SK-N-SH (cell line): ENCODE measurements around the gene ANGPTL7. TPM values are rescaled to one million over a fixed set of nuclear protein-coding genes. Genes with fewer than 3 reads are reported as not detected.

Experiments
- CTCF ChIA-PET: fragments of 300-600, 350-600 bp; formaldehyde crosslinking; extraction: SDS; loops from one replicate; lab custom pipeline; 2021; lab: Yijun Ruan, JAX
- POLR2A ChIA-PET: fragments of 350-600 bp; sonication (Branson Sonifier 250); formaldehyde crosslinking; extraction: SDS; loops from one replicate; lab custom pipeline; 2020; ENCODE audit warnings: antibody characterized with exemption, inconsistent platforms; lab: Yijun Ruan, JAX
- DNase-seq: peaks from one replicate; pipeline ENCODE4 v3.0.0; 2012
- H2AFZ ChIP-seq: fragments of 200-600 bp; sonication (generic); 2 replicates; pipeline ENCODE4 v1.8.1; 2016; ENCODE audit warnings: antibody characterized with exemption, mild to moderate bottlenecking, low read depth
- H3F3A ChIP-seq: fragments of 200-600 bp; sonication (generic); replicated peaks from 2 replicates; pipeline ENCODE3; 2016; ENCODE audit warnings: antibody characterized with exemption, mild to moderate bottlenecking; ENCODE audit not compliant: insufficient read depth
- H3K27ac ChIP-seq, 2 experiments: fragments of 200-500 bp in 1 of 2; fragments of 200-600 bp in 1 of 2; sonication (Bioruptor generic) in 1 of 2; sonication (generic), shearing (Covaris generic) in 1 of 2; 2 replicates each; pipeline versions ENCODE4 v1.5.1 to v1.6.1; 2014 to 2016; ENCODE audit warnings: low read depth in 2 of 2, inconsistent platforms in 1 of 2, low read length in 1 of 2, mild to moderate bottlenecking in 1 of 2, mixed read lengths in 1 of 2
- H3K27me3 ChIP-seq: fragments of 200-600 bp; sonication (generic), shearing (Covaris generic); 2 replicates; pipeline ENCODE4 v1.6.1; 2016; ENCODE audit warnings: mixed run types; ENCODE audit not compliant: insufficient read depth
- H3K36me3 ChIP-seq, 2 experiments: fragments of 200-500 bp in 1 of 2; fragments of 200-600 bp in 1 of 2; sonication (Bioruptor generic) in 1 of 2; sonication (generic) in 1 of 2; replicated peaks in 1 of 2; 2 replicates each; pipeline versions ENCODE3 to v1.5.1; 2014 to 2016; ENCODE audit warnings: low read length in 1 of 2, mild to moderate bottlenecking in 1 of 2; ENCODE audit not compliant: insufficient read depth in 2 of 2, control insufficient read depth in 1 of 2
- H3K4me1 ChIP-seq, 2 experiments: fragments of 200-500 bp in 1 of 2; fragments of 200-600 bp in 1 of 2; sonication (Bioruptor generic) in 1 of 2; sonication (generic), shearing (Covaris generic) in 1 of 2; 2 replicates each; pipeline versions ENCODE4 v1.5.1 to v1.6.1; 2014 to 2016; ENCODE audit warnings: low read depth in 1 of 2, low read length in 1 of 2, mixed run types in 1 of 2; ENCODE audit not compliant: insufficient read depth in 2 of 2, control insufficient read depth in 1 of 2
- H3K4me2 ChIP-seq: fragments of 200-600 bp; sonication (generic), shearing (Covaris generic); 2 replicates; pipeline ENCODE4 v1.6.1; 2017; ENCODE audit warnings: mixed run types
- H3K4me3 ChIP-seq, 2 experiments: fragments of 200-500 bp in 1 of 2; fragments of 200-600 bp in 1 of 2; sonication (Bioruptor generic) in 1 of 2; sonication (generic), shearing (Covaris generic) in 1 of 2; 2 replicates each; pipeline versions ENCODE4 v1.5.1 to v1.8.1; 2014 to 2016; ENCODE audit warnings: low read depth in 2 of 2, inconsistent platforms in 1 of 2, low read length in 1 of 2, mild to moderate bottlenecking in 1 of 2, mixed read lengths in 1 of 2, moderate library complexity in 1 of 2
- H3K79me2 ChIP-seq: fragments of 200-600 bp; sonication (generic); 2 replicates; pipeline ENCODE4 v1.8.1; 2017; ENCODE audit warnings: mild to moderate bottlenecking; ENCODE audit not compliant: insufficient read depth
- H3K9ac ChIP-seq: fragments of 200-600 bp; sonication (generic); 2 replicates; pipeline ENCODE4 v1.6.1; 2017; ENCODE audit warnings: mixed run types
- H3K9me2 ChIP-seq: fragments of 200-600 bp; sonication (generic); 2 replicates; pipeline ENCODE4 v1.6.1; 2017; ENCODE audit warnings: mixed run types
- H3K9me3 ChIP-seq: fragments of 200-600 bp; sonication (generic); 2 replicates; pipeline ENCODE4 v1.6.1; 2017; ENCODE audit warnings: mixed run types, mild to moderate bottlenecking, moderate library complexity
- H4K20me1 ChIP-seq: fragments of 200-600 bp; sonication (generic); 2 replicates; pipeline ENCODE4 v1.6.1; 2017; ENCODE audit warnings: mild to moderate bottlenecking, mixed run types; ENCODE audit not compliant: insufficient read depth
- CTCF ChIP-seq: fragments of 200-600 bp; sonication (generic); IDR thresholded peaks from 2 replicates; pipeline ENCODE4 v1.6.1; 2017; ENCODE audit warnings: antibody characterized with exemption, mild to moderate bottlenecking, moderate library complexity
- EP300 ChIP-seq, 2 experiments: IDR thresholded peaks; 2 replicates each; pipeline versions ENCODE4 v1.4.0 to v1.6.1; 2012; ENCODE audit warnings: borderline replicate concordance in 1 of 2, low read depth in 1 of 2, low read length in 1 of 2
- EZH2phosphoT487 ChIP-seq: fragments of 200-600 bp; sonication (generic); IDR thresholded peaks from 2 replicates; pipeline ENCODE4 v1.6.1; 2017; ENCODE audit warnings: low read depth, mixed run types, mild to moderate bottlenecking, antibody characterized with exemption, moderate library complexity, borderline replicate concordance
- FOSL2 ChIP-seq: IDR thresholded peaks from 2 replicates; pipeline ENCODE4 v1.4.0; 2012; ENCODE audit warnings: low read depth, mild to moderate bottlenecking, moderate library complexity, borderline replicate concordance
- FOXM1 ChIP-seq: IDR thresholded peaks from 2 replicates; pipeline ENCODE4 v1.4.0; 2012; ENCODE audit warnings: low read depth, mild to moderate bottlenecking
- JUND ChIP-seq: IDR thresholded peaks from 2 replicates; pipeline ENCODE4 v1.4.0; 2012
- MXI1 ChIP-seq: IDR thresholded peaks from 2 replicates; pipeline ENCODE4 v1.6.1; 2012; ENCODE audit warnings: mild to moderate bottlenecking, low read depth, low read length, improper control_type of control experiment
- NFIC ChIP-seq: IDR thresholded peaks from 2 replicates; pipeline ENCODE4 v1.4.0; 2012; ENCODE audit warnings: borderline replicate concordance
- POLR2AphosphoS5 ChIP-seq: IDR thresholded peaks from 2 replicates; pipeline ENCODE4 v1.6.1; 2012; ENCODE audit warnings: low read depth, low read length
- RCOR1 ChIP-seq: fragments of 150-350 bp; IDR thresholded peaks from 2 replicates; pipeline ENCODE4 v1.6.1; 2017; ENCODE audit warnings: antibody characterized with exemption, low read length
- RFX5 ChIP-seq: IDR thresholded peaks from 2 replicates; pipeline ENCODE4 v1.6.1; 2012; ENCODE audit warnings: mild to moderate bottlenecking, improper control_type of control experiment, low read length
- SMC3 ChIP-seq: IDR thresholded peaks from 2 replicates; pipeline ENCODE4 v1.6.1; 2012; ENCODE audit warnings: low read depth, low read length, improper control_type of control experiment
- TEAD4 ChIP-seq: IDR thresholded peaks from 2 replicates; pipeline ENCODE4 v1.4.0; 2012; ENCODE audit warnings: mild to moderate bottlenecking, borderline replicate concordance; ENCODE audit not compliant: insufficient read depth
- USF1 ChIP-seq: IDR thresholded peaks from 2 replicates; pipeline ENCODE4 v1.4.0; 2012; ENCODE audit warnings: low read depth, borderline replicate concordance
- WGBS: methylation state at CpG from one replicate; pipeline ENCODE4 v1.1.6; 2017; ENCODE audit warnings: low lambda C conversion rate; 5-methylcytosine and 5-hydroxymethylcytosine counted together
- polyA plus RNA-seq, 3 experiments: library from polyadenylated mRNA; depleted of rRNA; stranded (reverse); fragments of >200 nt; gene quantifications; 2 replicates each; pipeline ENCODE4 v1.2.3, GENCODE V29; 2012
- TF ChIP-seq, protein P1 (sequence below): fragments of 150-350 bp; IDR thresholded peaks from 2 replicates; pipeline ENCODE4 v1.6.1; 2017; ENCODE audit warnings: antibody characterized with exemption, low read length, low read depth, borderline replicate concordance
- TF ChIP-seq, protein P2 (sequence below): IDR thresholded peaks from 2 replicates; pipeline ENCODE4 v1.6.1; 2012; ENCODE audit warnings: mild to moderate bottlenecking, low read depth, low read length, moderate library complexity

ANGPTL7 gene
- polyA plus RNA-seq, 1 of the 3 experiments (the other 2 are of a cell fraction) = 0.08 TPM

GRCh38 chr1:11227106-11228077 lies 38.2 kb downstream of the ANGPTL7 start:
- Histone ChIP-seq H3K9ac (no peak overlapping the region), H3K9me2 (no peaks in the 10 kb centered on the region), H3K79me2 (0 out of 2 replicates have a peak, but pooled peaks cover 5% of the 10 kb centered on the region), H3K4me3 (no peak overlapping the region), H3K27me3 (no peaks in the 10 kb centered on the region), H3K36me3 (peaks cover 64 to 68% of the 10 kb centered on the region in 2 experiments), H3K4me2 (no peak overlapping the region), H3F3A (peaks cover 11% of the 10 kb centered on the region), H3K9me3 (no peaks in the 10 kb centered on the region), H3K27ac (no peak overlapping the region), H3K4me1 (no peaks in the 10 kb centered on the region; a peak in 1 of 4 replicates), H4K20me1 (no peaks in the 10 kb centered on the region), H2AFZ (no peak overlapping the region)
- ChIA-PET POLR2A (interaction anchor here (0.5 kb wide), 1 partner anchor 14 kb away, joined by 3 read pairs; no protein-coding TSS in a partner anchor), CTCF (interaction anchor here (0.6 to 5.0 kb wide), 9 partner anchors 10 to 416 kb away, joined by 3 to 20 read pairs (median 3); no protein-coding TSS in a partner anchor)
- WGBS = 93% methylated on average over 10 of the region's 10 CpGs
- TF ChIP-seq, protein P1, sequence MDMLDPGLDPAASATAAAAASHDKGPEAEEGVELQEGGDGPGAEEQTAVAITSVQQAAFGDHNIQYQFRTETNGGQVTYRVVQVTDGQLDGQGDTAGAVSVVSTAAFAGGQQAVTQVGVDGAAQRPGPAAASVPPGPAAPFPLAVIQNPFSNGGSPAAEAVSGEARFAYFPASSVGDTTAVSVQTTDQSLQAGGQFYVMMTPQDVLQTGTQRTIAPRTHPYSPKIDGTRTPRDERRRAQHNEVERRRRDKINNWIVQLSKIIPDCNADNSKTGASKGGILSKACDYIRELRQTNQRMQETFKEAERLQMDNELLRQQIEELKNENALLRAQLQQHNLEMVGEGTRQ = no peak
- no peak for TF ChIP-seq JUND
- no peak for TF ChIP-seq POLR2AphosphoS5
- TF ChIP-seq SMC3 = no peak
- no peak for TF ChIP-seq USF1
- no peak for TF ChIP-seq EP300 (IDR thresholded peaks at IDR 0.05; ENCODE audit: borderline replicate concordance in 1 of 2, low read depth in 1 of 2, low read length in 1 of 2)
- TF ChIP-seq, protein P2, sequence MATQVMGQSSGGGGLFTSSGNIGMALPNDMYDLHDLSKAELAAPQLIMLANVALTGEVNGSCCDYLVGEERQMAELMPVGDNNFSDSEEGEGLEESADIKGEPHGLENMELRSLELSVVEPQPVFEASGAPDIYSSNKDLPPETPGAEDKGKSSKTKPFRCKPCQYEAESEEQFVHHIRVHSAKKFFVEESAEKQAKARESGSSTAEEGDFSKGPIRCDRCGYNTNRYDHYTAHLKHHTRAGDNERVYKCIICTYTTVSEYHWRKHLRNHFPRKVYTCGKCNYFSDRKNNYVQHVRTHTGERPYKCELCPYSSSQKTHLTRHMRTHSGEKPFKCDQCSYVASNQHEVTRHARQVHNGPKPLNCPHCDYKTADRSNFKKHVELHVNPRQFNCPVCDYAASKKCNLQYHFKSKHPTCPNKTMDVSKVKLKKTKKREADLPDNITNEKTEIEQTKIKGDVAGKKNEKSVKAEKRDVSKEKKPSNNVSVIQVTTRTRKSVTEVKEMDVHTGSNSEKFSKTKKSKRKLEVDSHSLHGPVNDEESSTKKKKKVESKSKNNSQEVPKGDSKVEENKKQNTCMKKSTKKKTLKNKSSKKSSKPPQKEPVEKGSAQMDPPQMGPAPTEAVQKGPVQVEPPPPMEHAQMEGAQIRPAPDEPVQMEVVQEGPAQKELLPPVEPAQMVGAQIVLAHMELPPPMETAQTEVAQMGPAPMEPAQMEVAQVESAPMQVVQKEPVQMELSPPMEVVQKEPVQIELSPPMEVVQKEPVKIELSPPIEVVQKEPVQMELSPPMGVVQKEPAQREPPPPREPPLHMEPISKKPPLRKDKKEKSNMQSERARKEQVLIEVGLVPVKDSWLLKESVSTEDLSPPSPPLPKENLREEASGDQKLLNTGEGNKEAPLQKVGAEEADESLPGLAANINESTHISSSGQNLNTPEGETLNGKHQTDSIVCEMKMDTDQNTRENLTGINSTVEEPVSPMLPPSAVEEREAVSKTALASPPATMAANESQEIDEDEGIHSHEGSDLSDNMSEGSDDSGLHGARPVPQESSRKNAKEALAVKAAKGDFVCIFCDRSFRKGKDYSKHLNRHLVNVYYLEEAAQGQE = no peak
- DNase-seq = no peak

DNA sequence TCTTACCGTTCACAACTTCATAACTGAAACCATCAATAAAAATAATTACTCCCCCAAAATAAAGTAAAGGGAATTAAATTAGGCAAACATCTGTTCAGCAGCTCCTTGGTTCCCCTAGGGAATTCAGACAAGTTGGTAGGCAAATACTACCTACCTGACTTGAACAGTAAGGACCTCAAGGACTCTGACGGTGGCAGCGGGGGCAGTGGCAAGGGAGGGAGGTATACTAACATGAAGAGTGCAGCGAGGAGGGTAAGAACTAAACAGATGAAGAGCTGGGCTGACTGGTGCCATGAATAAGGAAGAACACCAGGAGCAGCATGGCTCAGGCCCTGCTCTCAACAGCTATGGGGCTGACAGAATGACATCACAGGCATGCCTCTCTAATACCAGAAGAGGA lies 40.0 kb downstream of the ANGPTL7 start:
- H4K20me1 ChIP-seq = no peaks in the 10 kb centered on the region
- 96% methylated on average over 4 of the region's 4 CpGs for WGBS
- peaks cover 11% of the 10 kb centered on the region for H3F3A ChIP-seq
- H3K27ac ChIP-seq = no peak overlapping the region
- no peaks in the 10 kb centered on the region for H3K27me3 ChIP-seq
- CTCF ChIA-PET = interaction anchor here (0.7 to 5.0 kb wide), 5 partner anchors 10 to 416 kb away, joined by 3 to 20 read pairs (median 4); no protein-coding TSS in a partner anchor
- no peaks in the 10 kb centered on the region for H3K9me2 ChIP-seq
- H3K4me2 ChIP-seq = no peak overlapping the region
- DNase-seq = no peak
- H3K9ac ChIP-seq = no peak overlapping the region
- H3K4me3 ChIP-seq = no peak overlapping the region
- no peaks in the 10 kb centered on the region for H3K9me3 ChIP-seq
- H3K36me3 ChIP-seq = peaks cover 67% of the 10 kb centered on the region in 2 experiments
- no peaks in the 10 kb centered on the region; a peak in 1 of 4 replicates for H3K4me1 ChIP-seq
- H2AFZ ChIP-seq = no peak overlapping the region
- POLR2A ChIA-PET = no interaction called here
- H3K79me2 ChIP-seq = 0 out of 2 replicates have a peak, but pooled peaks cover 3% of the 10 kb centered on the region
- TF ChIP-seq NFIC (no peak), EZH2phosphoT487 (no peak), TEAD4 (no peak), MXI1 (no peak), FOXM1 (no peak), FOSL2 (no peak), RCOR1 (no peak), POLR2AphosphoS5 (no peak), RFX5 (no peak), SMC3 (no peak), CTCF (no peak)
- TF ChIP-seq, protein P1 = no peak
